GM15510 (cell line): ENCODE measurements around the gene TOMM40.
"Not testable (repeated sequence)": the region's sequence is repeated elsewhere in the genome, so short reads cannot be mapped to it uniquely, and the experiment has no call there.

Source experiments
- POLR2A ChIP-seq: IDR thresholded peaks from 3 replicates; pipeline ENCODE4 v1.6.1; 2011; ENCODE audit warnings: borderline replicate concordance; ENCODE audit not compliant: insufficient read length; ENCODE audit errors: extremely low read depth

Gene TOMM40

DNA sequence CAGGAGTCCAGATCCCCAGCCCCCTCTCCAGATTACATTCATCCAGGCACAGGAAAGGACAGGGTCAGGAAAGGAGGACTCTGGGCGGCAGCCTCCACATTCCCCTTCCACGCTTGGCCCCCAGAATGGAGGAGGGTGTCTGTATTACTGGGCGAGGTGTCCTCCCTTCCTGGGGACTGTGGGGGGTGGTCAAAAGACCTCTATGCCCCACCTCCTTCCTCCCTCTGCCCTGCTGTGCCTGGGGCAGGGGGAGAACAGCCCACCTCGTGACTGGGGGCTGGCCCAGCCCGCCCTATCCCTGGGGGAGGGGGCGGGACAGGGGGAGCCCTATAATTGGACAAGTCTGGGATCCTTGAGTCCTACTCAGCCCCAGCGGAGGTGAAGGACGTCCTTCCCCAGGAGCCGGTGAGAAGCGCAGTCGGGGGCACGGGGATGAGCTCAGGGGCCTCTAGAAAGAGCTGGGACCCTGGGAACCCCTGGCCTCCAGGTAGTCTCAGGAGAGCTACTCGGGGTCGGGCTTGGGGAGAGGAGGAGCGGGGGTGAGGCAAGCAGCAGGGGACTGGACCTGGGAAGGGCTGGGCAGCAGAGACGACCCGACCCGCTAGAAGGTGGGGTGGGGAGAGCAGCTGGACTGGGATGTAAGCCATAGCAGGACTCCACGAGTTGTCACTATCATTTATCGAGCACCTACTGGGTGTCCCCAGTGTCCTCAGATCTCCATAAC lies 14.5 kb downstream of the TOMM40 start, which contains the start of gene APOE:
APOE (plus strand) TSS at position 360 of the 724 bp plus-strand sequence. CDS start 829 bp downstream, outside the sequence.
- TF ChIP-seq POLR2A = no peak

DNA sequence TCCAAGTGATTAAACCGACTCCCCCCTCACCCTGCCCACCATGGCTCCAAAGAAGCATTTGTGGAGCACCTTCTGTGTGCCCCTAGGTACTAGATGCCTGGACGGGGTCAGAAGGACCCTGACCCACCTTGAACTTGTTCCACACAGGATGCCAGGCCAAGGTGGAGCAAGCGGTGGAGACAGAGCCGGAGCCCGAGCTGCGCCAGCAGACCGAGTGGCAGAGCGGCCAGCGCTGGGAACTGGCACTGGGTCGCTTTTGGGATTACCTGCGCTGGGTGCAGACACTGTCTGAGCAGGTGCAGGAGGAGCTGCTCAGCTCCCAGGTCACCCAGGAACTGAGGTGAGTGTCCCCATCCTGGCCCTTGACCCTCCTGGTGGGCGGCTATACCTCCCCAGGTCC lies 16.6 kb downstream of the TOMM40 start:
- no peak for TF ChIP-seq POLR2A

DNA sequence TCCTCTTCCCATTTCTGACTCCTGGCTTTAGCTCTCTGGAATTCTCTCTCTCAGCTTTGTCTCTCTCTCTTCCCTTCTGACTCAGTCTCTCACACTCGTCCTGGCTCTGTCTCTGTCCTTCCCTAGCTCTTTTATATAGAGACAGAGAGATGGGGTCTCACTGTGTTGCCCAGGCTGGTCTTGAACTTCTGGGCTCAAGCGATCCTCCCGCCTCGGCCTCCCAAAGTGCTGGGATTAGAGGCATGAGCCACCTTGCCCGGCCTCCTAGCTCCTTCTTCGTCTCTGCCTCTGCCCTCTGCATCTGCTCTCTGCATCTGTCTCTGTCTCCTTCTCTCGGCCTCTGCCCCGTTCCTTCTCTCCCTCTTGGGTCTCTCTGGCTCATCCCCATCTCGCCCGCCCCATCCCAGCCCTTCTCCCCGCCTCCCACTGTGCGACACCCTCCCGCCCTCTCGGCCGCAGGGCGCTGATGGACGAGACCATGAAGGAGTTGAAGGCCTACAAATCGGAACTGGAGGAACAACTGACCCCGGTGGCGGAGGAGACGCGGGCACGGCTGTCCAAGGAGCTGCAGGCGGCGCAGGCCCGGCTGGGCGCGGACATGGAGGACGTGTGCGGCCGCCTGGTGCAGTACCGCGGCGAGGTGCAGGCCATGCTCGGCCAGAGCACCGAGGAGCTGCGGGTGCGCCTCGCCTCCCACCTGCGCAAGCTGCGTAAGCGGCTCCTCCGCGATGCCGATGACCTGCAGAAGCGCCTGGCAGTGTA lies 17.2 kb downstream of the TOMM40 start:
- TF ChIP-seq POLR2A = no peak

DNA sequence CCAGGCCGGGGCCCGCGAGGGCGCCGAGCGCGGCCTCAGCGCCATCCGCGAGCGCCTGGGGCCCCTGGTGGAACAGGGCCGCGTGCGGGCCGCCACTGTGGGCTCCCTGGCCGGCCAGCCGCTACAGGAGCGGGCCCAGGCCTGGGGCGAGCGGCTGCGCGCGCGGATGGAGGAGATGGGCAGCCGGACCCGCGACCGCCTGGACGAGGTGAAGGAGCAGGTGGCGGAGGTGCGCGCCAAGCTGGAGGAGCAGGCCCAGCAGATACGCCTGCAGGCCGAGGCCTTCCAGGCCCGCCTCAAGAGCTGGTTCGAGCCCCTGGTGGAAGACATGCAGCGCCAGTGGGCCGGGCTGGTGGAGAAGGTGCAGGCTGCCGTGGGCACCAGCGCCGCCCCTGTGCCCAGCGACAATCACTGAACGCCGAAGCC lies 17.8 kb downstream of the TOMM40 start:
- TF ChIP-seq POLR2A = no peak

DNA sequence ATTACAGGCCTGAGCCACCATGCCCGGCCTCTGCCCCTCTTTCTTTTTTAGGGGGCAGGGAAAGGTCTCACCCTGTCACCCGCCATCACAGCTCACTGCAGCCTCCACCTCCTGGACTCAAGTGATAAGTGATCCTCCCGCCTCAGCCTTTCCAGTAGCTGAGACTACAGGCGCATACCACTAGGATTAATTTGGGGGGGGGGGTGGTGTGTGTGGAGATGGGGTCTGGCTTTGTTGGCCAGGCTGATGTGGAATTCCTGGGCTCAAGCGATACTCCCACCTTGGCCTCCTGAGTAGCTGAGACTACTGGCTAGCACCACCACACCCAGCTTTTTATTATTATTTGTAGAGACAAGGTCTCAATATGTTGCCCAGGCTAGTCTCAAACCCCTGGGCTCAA lies 18.7 kb downstream of the TOMM40 start:
- no peak for TF ChIP-seq POLR2A

DNA sequence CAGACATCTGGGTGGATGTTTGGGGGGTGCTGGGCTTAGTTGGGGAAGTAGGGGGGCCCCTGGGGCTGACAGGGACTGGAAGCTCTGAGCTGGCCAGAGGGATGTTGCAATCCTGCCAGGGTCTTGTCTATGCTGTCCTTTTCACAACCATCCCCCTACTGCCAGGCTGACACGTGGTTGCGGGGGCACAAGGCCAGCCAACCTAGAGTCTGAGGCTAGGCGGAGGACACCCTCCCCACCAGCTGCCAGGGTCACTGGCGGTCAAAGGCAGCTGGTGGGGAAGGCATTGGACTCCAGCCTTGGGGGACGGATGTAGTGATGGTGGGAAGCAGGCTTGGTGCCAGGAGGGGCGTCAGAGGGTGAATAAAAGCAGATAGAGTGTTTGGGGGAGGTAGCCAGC lies 21.8 kb downstream of the TOMM40 start:
- TF ChIP-seq POLR2A = no peak

DNA sequence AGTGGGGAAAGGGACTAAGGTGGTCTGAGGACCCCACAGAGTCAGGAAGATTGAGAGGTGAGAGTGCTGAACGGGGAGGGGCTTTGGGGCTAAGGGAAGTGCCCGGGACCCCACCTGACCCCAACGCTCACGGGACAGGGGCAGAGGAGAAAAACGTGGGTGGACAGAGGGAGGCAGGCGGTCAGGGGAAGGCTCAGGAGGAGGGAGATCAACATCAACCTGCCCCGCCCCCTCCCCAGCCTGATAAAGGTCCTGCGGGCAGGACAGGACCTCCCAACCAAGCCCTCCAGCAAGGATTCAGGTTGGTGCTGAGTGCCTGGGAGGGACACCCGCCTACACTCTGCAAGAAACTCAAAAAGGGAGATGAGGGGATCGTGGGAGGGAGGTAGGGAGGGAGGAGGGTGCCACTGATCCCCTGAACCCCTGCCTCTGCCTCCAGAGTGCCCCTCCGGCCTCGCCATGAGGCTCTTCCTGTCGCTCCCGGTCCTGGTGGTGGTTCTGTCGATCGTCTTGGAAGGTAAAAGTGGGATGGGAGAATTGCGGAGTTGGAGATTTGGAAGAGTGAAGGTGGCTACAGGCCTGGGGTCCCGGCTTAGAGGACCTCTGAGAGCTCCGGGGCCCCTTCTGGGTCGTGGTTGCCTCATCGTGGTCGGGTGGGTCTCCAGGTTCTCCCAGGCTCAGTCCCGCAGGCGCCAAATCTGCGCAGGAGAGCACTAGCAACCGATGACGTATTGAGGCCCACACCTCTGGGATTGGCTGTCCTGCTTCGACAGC lies 23.6 kb downstream of the TOMM40 start, which contains the start of gene APOC1:
APOC1 (plus strand) TSS at position 176 of the 774 bp plus-strand sequence; CDS start at position 460, 284 bp downstream.
- TF ChIP-seq POLR2A = not testable (repeated sequence)

DNA sequence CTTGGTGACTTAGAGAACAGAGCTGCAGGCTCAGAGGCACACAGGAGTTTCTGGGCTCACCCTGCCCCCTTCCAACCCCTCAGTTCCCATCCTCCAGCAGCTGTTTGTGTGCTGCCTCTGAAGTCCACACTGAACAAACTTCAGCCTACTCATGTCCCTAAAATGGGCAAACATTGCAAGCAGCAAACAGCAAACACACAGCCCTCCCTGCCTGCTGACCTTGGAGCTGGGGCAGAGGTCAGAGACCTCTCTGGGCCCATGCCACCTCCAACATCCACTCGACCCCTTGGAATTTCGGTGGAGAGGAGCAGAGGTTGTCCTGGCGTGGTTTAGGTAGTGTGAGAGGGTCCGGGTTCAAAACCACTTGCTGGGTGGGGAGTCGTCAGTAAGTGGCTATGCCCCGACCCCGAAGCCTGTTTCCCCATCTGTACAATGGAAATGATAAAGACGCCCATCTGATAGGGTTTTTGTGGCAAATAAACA lies 33.2 kb downstream of the TOMM40 start:
- no peak for TF ChIP-seq POLR2A

DNA sequence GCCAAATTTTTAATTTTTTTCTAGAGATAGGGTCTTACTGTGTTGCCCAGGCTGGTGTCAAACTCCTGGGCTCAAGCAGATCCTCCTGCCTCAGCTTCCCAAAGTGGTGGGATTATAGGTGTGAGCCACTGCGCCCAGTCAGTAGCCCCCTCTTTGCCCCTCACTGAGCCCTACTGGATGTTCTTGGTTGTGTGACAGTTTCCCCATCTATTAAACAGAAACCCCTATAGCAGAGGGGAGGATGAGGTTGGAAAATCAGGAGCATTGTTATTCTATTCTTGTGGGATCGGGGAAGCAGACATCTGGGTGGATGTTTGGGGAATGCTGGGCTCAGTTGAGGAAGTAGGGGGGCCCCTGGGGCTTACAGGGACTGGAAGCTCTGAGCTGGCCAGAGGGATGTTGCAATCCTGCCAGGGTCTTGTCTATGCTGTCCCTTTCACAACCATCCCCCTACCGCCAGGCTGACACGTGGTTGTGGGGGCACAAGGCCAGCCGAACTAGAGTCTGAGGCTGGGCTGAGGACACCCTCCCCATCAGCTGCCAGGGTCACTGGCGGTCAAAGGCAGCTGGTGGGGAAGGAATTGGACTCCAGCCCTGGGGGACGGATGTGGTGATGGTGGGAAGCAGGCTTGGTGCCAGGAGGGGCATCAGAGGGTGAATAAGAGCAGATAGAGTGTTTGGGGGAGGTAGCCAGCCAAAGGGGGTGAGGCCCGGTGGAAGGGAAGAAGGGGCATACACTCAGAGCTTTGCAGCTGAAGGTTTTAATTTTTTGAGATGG lies 34.2 kb downstream of the TOMM40 start:
- no peak for TF ChIP-seq POLR2A

DNA sequence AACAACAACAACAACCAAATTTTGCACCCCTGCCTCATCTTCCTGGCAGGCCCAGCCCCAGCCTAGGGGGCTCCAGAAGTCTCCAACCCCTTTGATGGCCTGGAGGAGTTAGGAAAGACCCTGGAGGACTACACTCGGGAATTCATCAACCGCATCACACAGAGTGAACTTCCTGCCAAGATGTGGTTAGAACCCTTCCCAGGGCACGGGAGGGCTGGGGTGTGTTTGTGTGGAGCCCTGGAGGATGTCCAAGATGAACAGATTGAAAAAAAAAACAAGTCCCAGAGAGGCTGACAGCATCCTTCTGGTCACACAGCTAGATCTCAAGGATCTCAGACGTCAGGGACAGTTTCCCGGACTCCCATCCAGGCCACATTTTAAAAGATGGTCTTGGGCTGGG lies 36.7 kb downstream of the TOMM40 start:
- TF ChIP-seq POLR2A = no peak

DNA sequence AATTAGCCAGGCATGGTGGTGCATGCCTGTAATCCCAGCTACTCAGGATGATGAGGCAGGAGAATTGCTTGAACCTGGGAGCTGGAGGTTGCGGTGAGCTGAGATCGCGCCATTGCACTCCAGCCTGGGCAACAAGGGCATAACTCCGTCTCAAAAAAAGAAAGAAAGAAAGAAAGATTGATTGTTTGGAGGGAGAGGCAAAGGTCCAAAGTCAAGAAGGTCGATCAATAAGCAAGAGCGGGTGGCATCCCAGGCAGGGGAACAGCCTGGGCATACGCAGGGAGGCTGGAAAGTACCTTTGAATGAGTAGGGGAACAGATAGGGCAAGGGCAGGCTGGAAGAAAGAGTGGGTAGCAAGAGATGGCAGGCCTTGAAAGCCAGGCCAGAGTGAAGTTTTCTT lies 39.0 kb downstream of the TOMM40 start:
- TF ChIP-seq POLR2A = no peak

DNA sequence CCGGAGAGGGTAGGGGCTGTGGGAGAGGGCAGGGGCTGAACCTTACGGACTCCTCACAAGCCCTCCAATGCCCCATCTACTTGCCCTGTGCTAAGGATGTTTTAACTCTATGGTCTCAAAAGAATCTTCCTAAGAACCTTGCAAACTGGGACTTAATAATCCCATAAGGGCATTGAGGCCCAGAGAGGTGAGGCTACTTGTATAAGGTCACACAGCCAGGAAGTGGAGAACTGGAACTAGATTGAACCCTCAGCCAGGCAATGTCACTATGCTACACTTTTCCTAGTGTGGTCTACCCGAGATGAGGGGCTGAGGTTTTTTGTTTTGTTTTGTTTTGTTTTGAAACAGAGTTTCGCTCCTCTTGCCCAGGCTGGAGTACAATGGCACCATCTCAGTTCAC lies 40.5 kb downstream of the TOMM40 start:
- no peak for TF ChIP-seq POLR2A

DNA sequence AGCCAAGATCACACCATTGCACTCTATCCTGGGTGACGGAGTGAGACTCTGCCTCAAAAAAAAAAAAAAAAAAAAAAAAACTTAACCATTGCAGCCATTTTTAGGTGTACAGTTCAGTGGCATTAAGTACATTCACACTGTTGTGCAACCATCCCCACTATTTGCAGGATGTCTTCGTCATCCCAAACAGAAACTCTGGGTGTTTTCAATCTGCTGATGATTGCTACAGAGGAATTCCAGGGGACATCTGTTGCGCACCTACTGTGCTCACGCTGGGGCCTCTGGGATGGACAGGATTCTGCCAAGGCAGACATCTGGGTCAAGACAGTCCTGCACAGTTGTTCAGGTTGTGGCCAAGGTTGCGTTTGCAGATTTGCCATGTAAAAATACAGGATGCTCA lies 48.6 kb downstream of the TOMM40 start:
- TF ChIP-seq POLR2A = no peak

DNA sequence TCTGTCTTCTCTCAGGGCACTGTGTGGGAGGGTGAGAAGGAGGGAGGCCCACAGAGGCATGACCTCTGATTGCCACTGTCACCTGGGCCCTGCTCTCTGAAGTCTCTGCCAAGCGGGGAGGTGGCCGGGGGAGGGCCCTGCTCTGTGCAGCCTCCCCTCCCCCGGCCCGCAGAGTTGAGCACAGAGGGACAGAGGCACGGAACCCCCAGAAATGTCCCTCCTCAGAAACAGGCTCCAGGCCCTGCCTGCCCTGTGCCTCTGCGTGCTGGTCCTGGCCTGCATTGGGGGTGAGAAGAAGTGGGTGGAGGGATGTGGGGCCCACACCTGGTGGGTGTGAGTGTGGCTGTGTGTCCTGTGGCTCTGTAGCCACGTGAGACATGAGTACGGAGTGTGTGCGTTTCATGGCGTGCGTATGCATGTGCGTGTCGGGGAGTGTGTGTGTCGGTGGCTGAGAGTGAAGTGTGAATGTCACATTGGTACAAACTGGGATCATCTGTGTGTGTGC lies 51.1 kb downstream of the TOMM40 start, which contains the start of gene APOC4:
APOC4 (plus strand) TSS at position 171 of the 505 bp plus-strand sequence; CDS start at position 212, 41 bp downstream.
- TF ChIP-seq POLR2A = no peak
